Kidney epithelial cell (primary cell): ENCODE measurements around the gene POLR1H. TPM values are rescaled to one million over a fixed set of nuclear protein-coding genes. Genes with fewer than 3 reads are reported as not detected.

ENCODE experiments used
- DNase-seq: peaks from one replicate; pipeline ENCODE4 v3.0.0-alpha.2; 2010; ENCODE audit warnings: low read depth
- H3K27me3 ChIP-seq: 2 replicates; pipeline ENCODE4 v1.6.0; 2011; ENCODE audit warnings: low read length; ENCODE audit not compliant: control insufficient read depth, insufficient read depth
- H3K36me3 ChIP-seq: 2 replicates; pipeline ENCODE4 v1.5.1; 2011; ENCODE audit warnings: low read length; ENCODE audit not compliant: control insufficient read depth, insufficient read depth
- H3K4me3 ChIP-seq: 2 replicates; pipeline ENCODE4 v1.5.1; 2011; ENCODE audit warnings: low read depth, mild to moderate bottlenecking, control low read depth, low read length
- total RNA-seq: library from RNA; depleted of rRNA; stranded (reverse); fragments of >200 nt; gene quantifications from 2 replicates; pipeline ENCODE4 v1.2.3, GENCODE V29; 2015
- TF ChIP-seq, protein P1 (sequence below): IDR thresholded peaks from 2 replicates; pipeline ENCODE4 v1.5.1; 2011; ENCODE audit warnings: mild to moderate bottlenecking, moderate library complexity, low read length, control low read depth, inconsistent platforms; ENCODE audit not compliant: insufficient read depth, poor library complexity, severe bottlenecking

The POLR1H gene
- total RNA-seq, 1 donor from 2014 or later = 33.3 TPM

DNA sequence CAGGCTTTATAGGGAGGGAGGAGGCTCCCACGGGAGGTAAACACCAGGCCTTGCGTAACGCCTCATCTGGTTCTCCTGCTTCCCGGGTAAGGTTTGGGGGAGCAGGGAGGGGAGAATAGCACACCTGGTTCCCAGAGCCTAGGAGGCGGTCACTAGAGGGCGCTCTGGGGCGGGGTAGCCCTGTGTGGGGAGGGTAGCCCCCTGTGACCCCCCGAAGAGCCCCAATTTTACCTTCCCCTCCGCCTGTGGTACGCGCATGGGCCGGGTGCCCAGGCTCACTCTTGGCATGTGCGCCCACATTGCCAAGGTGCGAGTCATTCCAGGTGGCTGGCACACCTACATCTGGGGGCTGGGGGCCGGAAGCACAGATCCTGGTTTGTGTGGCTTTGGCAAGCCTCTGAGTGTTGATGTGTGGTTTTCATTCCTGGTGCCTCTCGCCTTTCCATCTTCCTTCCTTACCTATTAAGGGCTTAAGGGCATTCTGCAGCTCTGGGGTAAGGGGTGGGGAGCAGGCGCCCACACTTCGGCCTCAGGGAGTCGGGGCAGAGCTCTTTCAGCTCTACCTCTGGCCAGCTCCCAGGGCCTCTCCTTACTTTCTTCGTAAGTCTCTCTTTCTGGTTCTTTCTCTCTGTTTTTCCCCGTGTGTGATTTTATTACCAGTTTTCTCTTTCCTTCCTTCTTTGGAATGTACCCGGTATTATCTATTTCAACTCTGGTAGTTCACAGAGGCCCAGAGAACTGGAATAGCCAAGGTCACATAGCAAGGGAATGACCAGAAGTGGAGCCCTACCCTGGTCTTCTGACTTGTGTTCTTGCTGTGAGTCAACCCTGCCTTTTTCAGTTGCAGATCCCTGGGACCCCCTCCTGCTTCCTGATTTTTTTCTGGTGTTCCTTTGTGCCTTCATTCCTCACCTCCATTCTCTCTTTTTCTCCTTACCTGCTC lies 15.0 kb downstream of the POLR1H start:
- DNase-seq = no peak
- Histone ChIP-seq H3K36me3 (no peaks in the 10 kb centered on the region), H3K27me3 (peaks cover 76% of the 10 kb centered on the region), H3K4me3 (no peak overlapping the region)
- TF ChIP-seq, protein P1, sequence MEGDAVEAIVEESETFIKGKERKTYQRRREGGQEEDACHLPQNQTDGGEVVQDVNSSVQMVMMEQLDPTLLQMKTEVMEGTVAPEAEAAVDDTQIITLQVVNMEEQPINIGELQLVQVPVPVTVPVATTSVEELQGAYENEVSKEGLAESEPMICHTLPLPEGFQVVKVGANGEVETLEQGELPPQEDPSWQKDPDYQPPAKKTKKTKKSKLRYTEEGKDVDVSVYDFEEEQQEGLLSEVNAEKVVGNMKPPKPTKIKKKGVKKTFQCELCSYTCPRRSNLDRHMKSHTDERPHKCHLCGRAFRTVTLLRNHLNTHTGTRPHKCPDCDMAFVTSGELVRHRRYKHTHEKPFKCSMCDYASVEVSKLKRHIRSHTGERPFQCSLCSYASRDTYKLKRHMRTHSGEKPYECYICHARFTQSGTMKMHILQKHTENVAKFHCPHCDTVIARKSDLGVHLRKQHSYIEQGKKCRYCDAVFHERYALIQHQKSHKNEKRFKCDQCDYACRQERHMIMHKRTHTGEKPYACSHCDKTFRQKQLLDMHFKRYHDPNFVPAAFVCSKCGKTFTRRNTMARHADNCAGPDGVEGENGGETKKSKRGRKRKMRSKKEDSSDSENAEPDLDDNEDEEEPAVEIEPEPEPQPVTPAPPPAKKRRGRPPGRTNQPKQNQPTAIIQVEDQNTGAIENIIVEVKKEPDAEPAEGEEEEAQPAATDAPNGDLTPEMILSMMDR = peak; percentile 48

DNA sequence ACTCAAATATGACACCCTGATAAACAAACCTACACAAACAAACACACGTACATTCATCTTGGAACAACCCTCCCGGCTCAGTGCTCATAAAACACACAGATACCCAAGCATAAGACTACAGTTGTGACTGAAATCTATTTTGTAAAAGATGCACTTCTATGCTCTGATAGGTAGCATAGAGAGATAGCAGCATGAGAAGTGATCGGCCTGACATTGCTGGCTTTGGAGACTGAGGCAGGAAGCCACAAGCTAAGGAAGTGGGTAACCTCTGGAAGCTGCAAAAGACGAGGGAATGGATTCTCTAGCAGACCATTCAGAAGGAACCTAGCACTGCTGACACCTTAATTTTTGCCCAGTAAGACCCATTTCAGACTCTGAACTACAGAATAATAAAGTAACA lies 16.2 kb downstream of the POLR1H start:
- Histone ChIP-seq H3K36me3 (no peaks in the 10 kb centered on the region), H3K4me3 (no peak overlapping the region), H3K27me3 (peaks cover 64% of the 10 kb centered on the region)
- TF ChIP-seq, protein P1 = no peak
- no peak for DNase-seq

DNA sequence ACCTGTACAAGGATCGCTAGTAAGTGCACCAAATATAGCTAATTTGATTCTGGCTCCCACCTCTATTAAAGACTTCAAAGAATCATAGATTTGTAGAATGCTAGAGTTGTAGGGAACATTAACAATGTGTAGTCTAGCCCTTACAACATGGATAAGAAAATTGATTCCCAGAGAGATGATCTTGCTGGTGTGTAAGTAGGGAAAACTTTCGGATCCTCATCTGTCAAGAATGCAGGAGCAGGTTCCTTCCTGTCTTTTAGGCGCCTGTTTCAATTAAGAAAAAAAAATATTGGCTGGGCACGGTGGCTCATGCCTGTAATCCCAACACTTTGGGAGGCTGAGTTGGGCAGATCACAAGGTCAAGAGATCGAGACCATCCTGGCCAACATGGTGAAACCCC lies 26.8 kb downstream of the POLR1H start:
- TF ChIP-seq, protein P1 = no peak
- Histone ChIP-seq H3K27me3 (peaks cover 11% of the 10 kb centered on the region), H3K4me3 (no peak overlapping the region), H3K36me3 (no peaks in the 10 kb centered on the region)
- no peak for DNase-seq

DNA sequence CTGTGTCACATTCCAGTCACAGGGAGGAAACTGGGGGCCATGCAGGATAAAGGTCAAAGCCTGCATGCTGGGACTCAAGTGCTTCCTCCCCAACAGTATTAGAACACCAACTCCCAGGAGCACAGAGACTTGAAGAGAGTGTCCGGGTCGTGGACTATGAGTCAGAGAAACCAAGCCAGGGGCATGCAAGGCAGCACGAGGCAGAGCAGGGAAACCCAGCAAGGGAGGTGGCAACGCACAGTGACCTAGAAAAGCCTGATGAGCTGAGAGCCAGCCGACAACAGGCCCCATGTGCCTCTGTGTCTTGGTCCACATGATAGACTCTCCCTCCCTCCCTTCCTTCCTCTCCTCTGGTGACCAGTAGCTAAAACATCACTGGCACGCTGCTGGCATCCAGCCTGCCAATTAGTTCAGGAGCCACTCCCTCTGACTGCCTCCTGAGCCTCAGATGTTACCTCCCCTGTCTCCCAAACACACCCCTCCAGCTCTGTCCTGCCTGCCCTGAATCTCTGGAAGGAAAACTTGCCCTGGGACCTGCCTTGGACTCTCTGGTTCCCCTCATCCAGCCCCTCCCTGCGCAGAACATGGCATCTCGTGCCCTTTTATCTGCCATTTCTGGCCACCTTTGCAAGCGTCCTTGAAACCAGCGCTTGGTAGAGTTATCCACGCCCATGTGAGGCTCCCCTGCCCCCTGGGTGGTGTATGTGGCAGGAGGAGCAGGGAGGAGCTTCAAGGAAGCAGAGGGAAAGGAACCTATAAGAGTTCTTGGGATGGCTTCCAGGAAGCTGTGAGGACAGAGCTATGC lies 30.7 kb downstream of the POLR1H start:
- TF ChIP-seq, protein P1 = no peak
- no peak overlapping the region for H3K4me3 ChIP-seq
- peaks cover 22% of the 10 kb centered on the region for H3K27me3 ChIP-seq
- DNase-seq = no peak
- no peaks in the 10 kb centered on the region for H3K36me3 ChIP-seq

DNA sequence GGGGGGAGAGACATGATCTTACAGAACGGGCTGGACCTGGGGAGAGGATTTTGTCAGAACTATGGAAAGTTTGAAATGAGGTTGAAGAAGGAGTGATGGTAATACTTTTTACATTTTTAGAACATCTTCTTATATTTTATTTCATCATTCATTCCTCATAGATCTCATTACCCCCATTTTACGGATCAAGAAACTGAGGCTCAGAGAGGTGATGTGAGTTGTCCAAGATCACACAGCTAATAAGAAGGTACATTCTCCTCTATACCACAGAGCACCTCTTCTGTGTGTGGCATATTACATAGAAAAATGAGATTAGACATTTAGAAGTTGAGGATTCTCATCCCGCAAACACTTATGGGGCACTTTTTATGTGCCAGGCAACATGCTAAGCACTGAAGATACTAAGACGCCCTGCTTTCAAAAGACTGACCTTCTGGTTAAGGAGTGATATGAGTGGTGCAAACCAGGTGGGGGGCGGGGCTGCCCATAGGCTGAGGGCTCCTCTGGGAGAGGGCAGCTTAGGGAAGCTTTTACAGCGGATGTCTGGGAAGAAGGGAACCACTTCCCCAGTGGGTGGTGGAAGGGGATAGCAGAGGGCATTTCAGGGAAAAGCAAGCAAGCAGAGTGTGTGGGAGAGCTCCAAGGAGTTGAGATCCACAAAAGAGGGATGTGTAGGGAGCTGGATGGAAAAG lies 31.9 kb downstream of the POLR1H start:
- H3K27me3 ChIP-seq = peaks cover 29% of the 10 kb centered on the region
- DNase-seq = no peak
- no peaks in the 10 kb centered on the region for H3K36me3 ChIP-seq
- H3K4me3 ChIP-seq = no peak overlapping the region
- TF ChIP-seq, protein P1 = no peak
